MCF 10A (cell line): Measurements from ENCODE around the gene CYP27A1. TPM values are rescaled to one million over a fixed set of nuclear protein-coding genes. Genes with fewer than 3 reads are reported as not detected.
"Not testable (repeated sequence)": the region's sequence is repeated elsewhere in the genome, so short reads cannot be mapped to it uniquely, and the experiment has no call there.

Experiments
- BruUV-seq: library from RNA; stranded (reverse); fragments of 400-500 nt; replicated peaks from 2 replicates; lab custom pipeline; 2021; lab: Mats Ljungman, UMichigan
- CTCF ChIA-PET: fragments of 300-600 bp; sonication (Branson Sonifier 250); formaldehyde crosslinking; extraction: SDS; loops from one replicate; lab custom pipeline; 2021; ENCODE audit warnings: antibody characterized with exemption, inconsistent platforms; lab: Yijun Ruan, JAX
- POLR2A ChIA-PET: fragments of 300-600, 350-650 bp; sonication (Branson Sonifier 250); formaldehyde crosslinking; extraction: SDS; loops from one replicate; lab custom pipeline; 2020; ENCODE audit warnings: antibody characterized with exemption, inconsistent platforms; lab: Yijun Ruan, JAX
- DNase-seq: peaks from one replicate; pipeline ENCODE4 v3.0.0-alpha.2; 2018; ENCODE audit not compliant: unreplicated experiment
- H3K27ac Mint-ChIP-seq: one replicate; pipeline ENCODE4 v1.8.0; 2022; ENCODE audit warnings: mild to moderate bottlenecking, low read depth, mixed read lengths; ENCODE audit not compliant: unreplicated experiment
- H3K27me3 Mint-ChIP-seq: one replicate; pipeline ENCODE4 v1.8.0; 2022; ENCODE audit warnings: mixed read lengths; ENCODE audit not compliant: insufficient read depth, unreplicated experiment
- H3K36me3 Mint-ChIP-seq: one replicate; pipeline ENCODE4 v1.8.0; 2022; ENCODE audit warnings: mild to moderate bottlenecking, moderate library complexity, mixed read lengths; ENCODE audit not compliant: insufficient read depth, unreplicated experiment
- H3K4me1 Mint-ChIP-seq: one replicate; pipeline ENCODE4 v1.8.0; 2022; ENCODE audit warnings: mixed read lengths; ENCODE audit not compliant: insufficient read depth, unreplicated experiment
- H3K4me3 Mint-ChIP-seq: one replicate; pipeline ENCODE4 v1.8.0; 2022; ENCODE audit warnings: mild to moderate bottlenecking, moderate library complexity, mixed read lengths; ENCODE audit not compliant: unreplicated experiment
- H3K9me3 Mint-ChIP-seq: one replicate; pipeline ENCODE4 v1.8.0; 2022; ENCODE audit warnings: mixed read lengths; ENCODE audit not compliant: unreplicated experiment
- CTCF ChIP-seq: fragments of 200-600 bp; IDR thresholded peaks from one replicate; pipeline ENCODE4 v1.8.0; 2022; ENCODE audit warnings: antibody characterized with exemption, mild to moderate bottlenecking; ENCODE audit not compliant: unreplicated experiment
- intact Hi-C: fragments of 100-400 bp; cut with micrococcal nuclease; formaldehyde crosslinking; loops from 2 replicates; pipeline ENCODE4 v1.14.1; 2022
- total RNA-seq: library from RNA; stranded (reverse); gene quantifications from 2 replicates; pipeline ENCODE4 v1.2.3, GENCODE V29; 2022

CYP27A1 gene
- total RNA-seq, 1 experiment from 2014 or later: not detected

- POLR2A ChIA-PET: interaction anchor here (0.7 to 1.2 kb wide), 2 partner anchors 33 to 315 kb away, joined by 3 to 4 read pairs; no protein-coding TSS in a partner anchor
Measured at GRCh38 chr2:218839430-218839829, 57.5 kb downstream of the CYP27A1 start.

GRCh38 chr2:218839888-218840287 is 57.9 kb downstream of the CYP27A1 start:
- Mint-ChIP-seq H3K36me3 (no peaks in the 10 kb centered on the region), H3K27me3 (peaks cover 21% of the 10 kb centered on the region), H3K9me3 (peaks cover 25% of the 10 kb centered on the region), H3K4me3 (no peak overlapping the region), H3K4me1 (peaks cover 7% of the 10 kb centered on the region), H3K27ac (no peak overlapping the region)
- intact Hi-C loops: no loop called here
- POLR2A ChIA-PET: interaction anchor here (1.2 kb wide), 1 partner anchor 33 kb away, joined by 4 read pairs; no protein-coding TSS in a partner anchor
- CTCF ChIA-PET: interaction anchor here (0.8 to 1.9 kb wide), 5 partner anchors 102 to 153 kb away, joined by 3 to 10 read pairs (median 4); partner anchors contain the start of gene TTLL4
- no TSS peak for BruUV-seq
- TF ChIP-seq CTCF: no peak
- no peak for DNase-seq

More at GRCh38 chr2:218839430-218839829, 57.5 kb downstream of the CYP27A1 start:
- peaks cover 10% of the 10 kb centered on the region for H3K4me1 Mint-ChIP-seq
- no peak overlapping the region for H3K27ac Mint-ChIP-seq
- CTCF ChIA-PET: interaction anchor here (0.6 to 2.0 kb wide), 7 partner anchors 8 to 152 kb away, joined by 3 to 10 read pairs (median 4); partner anchors contain the start of gene TTLL4
- peaks cover 25% of the 10 kb centered on the region for H3K9me3 Mint-ChIP-seq
- no peak overlapping the region for H3K4me3 Mint-ChIP-seq
- no peaks in the 10 kb centered on the region for H3K36me3 Mint-ChIP-seq
- DNase-seq: peak; percentile 61
- BruUV-seq: no TSS peak
- no peak for TF ChIP-seq CTCF
- peaks cover 21% of the 10 kb centered on the region for H3K27me3 Mint-ChIP-seq
- intact Hi-C loops: no loop called here

GRCh38 chr2:218844334-218844733 is 62.4 kb downstream of the CYP27A1 start:
- BruUV-seq, CTCF ChIA-PET: not testable (repeated sequence)

GRCh38 chr2:218846963-218847362 is 65.0 kb downstream of the CYP27A1 start:
- peaks cover 13% of the 10 kb centered on the region for H3K9me3 Mint-ChIP-seq
- BruUV-seq, H3K27me3 Mint-ChIP-seq, H3K27ac Mint-ChIP-seq, H3K4me3 Mint-ChIP-seq, DNase-seq, H3K36me3 Mint-ChIP-seq, H3K4me1 Mint-ChIP-seq: not testable (repeated sequence)
- CTCF ChIA-PET: interaction anchor here (0.6 to 4.7 kb wide), 36 partner anchors 8 to 444 kb away, joined by 3 to 41 read pairs (median 4); partner anchors contain the start of genes BCS1L, PRKAG3, RNF25 and STK36
- intact Hi-C loops: loop anchor here (1.0 kb wide), 5 partner anchors 119 to 188 kb away; partner anchors contain the start of genes BCS1L, RNF25, STK36 and ZNF142
- POLR2A ChIA-PET: interaction anchor here (0.5 to 1.5 kb wide), 3 partner anchors 136 to 440 kb away, joined by 3 to 8 read pairs (median 4); no protein-coding TSS in a partner anchor

More at GRCh38 chr2:218844334-218844733, 62.4 kb downstream of the CYP27A1 start:
- H3K4me1 Mint-ChIP-seq, DNase-seq, intact Hi-C loops, H3K36me3 Mint-ChIP-seq, POLR2A ChIA-PET, H3K4me3 Mint-ChIP-seq, H3K27ac Mint-ChIP-seq: not testable (repeated sequence)
- Mint-ChIP-seq H3K9me3 (peaks cover 15% of the 10 kb centered on the region), H3K27me3 (peaks cover 18% of the 10 kb centered on the region)

GRCh38 chr2:218849721-218850120 is 67.8 kb downstream of the CYP27A1 start:
- ChIA-PET POLR2A (interaction anchor here (1.6 to 1.7 kb wide), 2 partner anchors 118 to 178 kb away, joined by 4 to 7 read pairs; partner anchors contain the start of genes RNF25 and STK36), CTCF (interaction anchor here (0.6 to 6.6 kb wide), 16 partner anchors 14 to 202 kb away, joined by 3 to 61 read pairs (median 4); partner anchors contain the start of genes BCS1L, TTLL4 and ZNF142)
- Mint-ChIP-seq H3K4me3 (no peak overlapping the region), H3K4me1 (peaks cover 21% of the 10 kb centered on the region), H3K9me3 (no peaks in the 10 kb centered on the region), H3K27ac (no peak overlapping the region), H3K27me3 (no peaks in the 10 kb centered on the region), H3K36me3 (peaks cover 7% of the 10 kb centered on the region)
- TF ChIP-seq CTCF: no peak
- intact Hi-C loops: loop anchor here (5.0 kb wide), 1 partner anchor 148 kb away; no protein-coding TSS in a partner anchor
- peak; percentile 87 for DNase-seq
- no TSS peak for BruUV-seq
